SH-SY5Y (cell line): ENCODE measurements around the gene AMPD2.

Experiments
- GATA2 ChIP-seq: IDR thresholded peaks from 2 replicates; pipeline ENCODE4 v1.6.1; 2011; ENCODE audit warnings: mild to moderate bottlenecking, low read depth, low read length
- GATA3 ChIP-seq: IDR thresholded peaks from 2 replicates; pipeline ENCODE4 v1.6.1; 2011; ENCODE audit warnings: low read depth, mild to moderate bottlenecking, low read length, moderate library complexity

GRCh38 chr1:109659997-109660690 is 40.5 kb downstream of the AMPD2 start:
- TF ChIP-seq GATA3 (no peak), GATA2 (no peak)
